GM12892 (cell line): ENCODE results near the gene DMTF1.

Experiments used
- POLR2A ChIP-seq: IDR thresholded peaks from 2 replicates; pipeline ENCODE4 v1.6.1; 2011; ENCODE audit warnings: low read depth, low read length, control low read depth
- POLR2AphosphoS5 ChIP-seq: IDR thresholded peaks from 2 replicates; pipeline ENCODE4 v1.6.1; 2011; ENCODE audit warnings: low read depth, low read length, control low read depth
- TAF1 ChIP-seq: IDR thresholded peaks from 2 replicates; pipeline ENCODE4 v1.6.1; 2011; ENCODE audit warnings: low read depth, mild to moderate bottlenecking, control low read depth, low read length, borderline replicate concordance

- TF ChIP-seq POLR2AphosphoS5 = no peak
- no peak for TF ChIP-seq POLR2A
- no peak for TF ChIP-seq TAF1
Measured at GRCh38 chr7:87231258-87231657, 79.0 kb downstream of the DMTF1 start.
